NCI-H2029 (cell line): ENCODE data around the gene CAMKMT.

Experiments
- DNase-seq: peaks from one replicate; lab custom pipeline; 2025; lab: John Stamatoyannopoulos, UW

CAMKMT gene

DNA sequence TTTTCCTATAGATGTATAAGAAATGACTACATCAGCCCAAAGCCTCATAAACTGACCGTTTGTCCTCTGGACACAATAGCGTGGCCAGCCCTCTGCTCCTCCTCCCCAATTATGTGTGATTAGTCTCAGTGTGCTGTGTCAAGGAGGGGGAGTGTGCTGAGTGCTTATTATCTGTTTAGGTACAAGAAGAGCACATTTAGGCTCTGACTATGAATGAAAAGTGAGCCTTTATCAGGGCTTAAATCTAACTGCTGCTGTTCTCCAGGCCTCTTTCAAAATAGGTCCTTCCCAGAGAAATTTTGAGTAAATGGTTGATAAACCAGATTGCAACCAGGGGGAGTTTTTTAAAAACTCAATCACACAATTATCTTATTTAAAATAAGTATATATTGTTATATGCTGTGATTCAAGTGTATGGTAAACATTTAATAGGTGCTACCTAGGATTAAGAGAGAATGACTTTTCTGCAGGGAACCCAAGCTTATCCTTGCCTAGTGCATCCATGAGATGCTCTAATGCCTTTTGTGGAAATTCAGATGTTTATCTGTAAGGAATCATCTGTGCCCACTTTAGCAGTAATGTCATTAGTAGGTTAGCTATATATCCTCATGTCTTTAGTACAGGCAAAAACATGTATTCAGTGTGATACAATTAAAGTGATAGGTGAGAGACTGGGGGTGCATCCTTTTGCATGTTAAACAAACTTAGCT lies 411.1 kb downstream of the CAMKMT start:
- no peak for DNase-seq

- no peak for DNase-seq
Measured at GRCh38 chr2:44774826-44775492, 413.2 kb downstream of the CAMKMT start.

GRCh38 chr2:44777036-44777435 lies 415.3 kb downstream of the CAMKMT start:
- no peak for DNase-seq

- peak; percentile 37 for DNase-seq
Measured at GRCh38 chr2:44777537-44777936, 415.8 kb downstream of the CAMKMT start.

- no peak for DNase-seq
Measured at GRCh38 chr2:44778221-44778654, 416.5 kb downstream of the CAMKMT start.

DNA sequence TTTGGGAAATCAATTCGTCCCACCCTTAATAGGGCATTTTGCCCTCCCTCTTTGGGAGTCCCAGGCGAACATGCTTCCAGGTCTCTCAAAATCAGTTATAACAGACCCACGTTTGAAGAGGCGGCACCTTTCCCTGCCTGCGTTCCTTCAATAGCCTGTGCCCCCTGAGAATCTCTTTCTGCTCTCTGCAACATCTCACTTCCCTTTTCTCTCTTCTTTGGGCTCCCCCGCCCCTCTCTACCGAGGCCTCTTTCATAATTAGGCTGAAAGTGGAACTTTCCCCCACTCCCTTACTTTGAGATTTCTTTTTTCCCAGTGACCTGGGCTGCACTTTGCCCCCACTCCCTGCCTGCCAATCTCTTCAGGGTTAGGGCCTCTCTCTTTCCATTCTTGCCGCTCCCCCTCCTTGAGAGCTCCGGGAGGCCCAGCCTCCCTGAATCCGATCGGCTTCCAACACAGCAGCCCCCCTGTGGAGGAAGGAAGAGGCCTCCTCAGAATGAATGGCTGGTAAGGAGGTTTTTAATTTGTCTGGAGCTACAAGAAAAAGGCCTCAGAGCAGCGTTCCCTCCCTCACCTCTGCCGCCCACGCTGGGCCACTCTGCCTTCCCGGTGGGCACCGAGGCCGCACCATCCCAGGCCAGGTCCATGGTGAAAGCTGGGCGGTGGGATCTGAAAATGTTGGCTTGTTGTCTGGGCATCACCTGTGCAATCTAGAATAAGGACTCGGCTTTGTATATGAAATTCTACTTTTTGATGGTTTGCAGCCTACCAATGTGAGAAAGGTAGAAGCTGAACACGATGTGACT lies 417.1 kb downstream of the CAMKMT start:
- DNase-seq: no peak

DNA sequence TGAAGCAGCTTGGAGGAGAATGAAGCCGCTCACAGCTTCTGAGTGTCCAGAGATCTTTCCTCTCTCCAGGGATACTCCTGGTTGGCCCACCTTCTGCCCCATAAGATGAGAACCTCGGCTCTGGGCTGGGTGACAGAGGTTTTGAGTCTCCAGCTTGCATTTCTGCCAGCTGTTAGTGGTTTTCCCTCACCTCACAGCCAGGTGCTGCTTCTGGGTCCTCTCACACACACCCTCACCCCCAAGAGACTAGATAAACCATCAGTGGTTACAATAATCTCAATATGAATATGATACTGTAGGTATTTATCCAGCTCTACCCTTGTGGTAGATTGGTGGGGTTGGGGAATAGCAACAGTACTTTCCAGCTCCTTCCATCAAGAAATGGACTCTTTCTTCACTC lies 418.0 kb downstream of the CAMKMT start:
- DNase-seq: no peak

DNA sequence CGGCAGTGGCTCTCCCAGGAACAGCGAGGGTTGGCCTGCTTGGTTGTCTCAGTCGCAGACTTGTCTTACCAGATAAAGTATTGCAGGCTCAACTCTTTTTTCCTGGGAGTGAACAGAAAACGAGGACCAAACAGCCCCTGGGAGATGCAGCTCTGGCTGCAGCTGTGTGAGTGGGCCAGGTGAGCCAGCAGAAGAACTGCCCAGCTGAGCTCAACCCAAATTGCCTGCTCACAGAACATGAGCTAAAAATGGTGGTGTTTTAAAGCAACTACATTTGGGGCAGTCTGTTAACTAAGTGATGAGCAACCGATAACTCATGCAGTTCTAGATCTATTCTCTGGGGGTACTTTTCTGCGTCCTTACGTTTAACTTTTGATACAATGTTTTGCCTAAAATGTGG lies 418.7 kb downstream of the CAMKMT start:
- DNase-seq: no peak

DNA sequence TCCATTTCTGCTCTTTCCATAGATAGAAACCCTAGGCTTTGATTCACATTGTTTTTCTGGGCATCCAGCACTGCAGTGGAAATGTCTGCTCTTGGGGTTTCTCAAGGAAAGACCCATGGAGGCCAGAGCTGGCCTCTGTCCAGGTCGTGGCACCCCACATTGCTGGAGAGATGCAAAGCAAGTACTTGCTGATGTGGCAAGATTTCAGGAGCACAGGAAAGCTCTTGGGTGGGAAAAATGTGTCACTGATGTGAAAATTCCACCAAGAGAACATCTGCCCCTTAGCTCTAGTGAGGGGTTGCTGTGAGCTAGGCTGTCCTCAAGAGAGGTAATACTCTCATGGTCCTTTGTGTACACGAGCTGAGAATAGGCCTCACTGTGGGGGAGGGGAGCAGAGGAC lies 423.7 kb downstream of the CAMKMT start:
- no peak for DNase-seq

GRCh38 chr2:44786045-44786816 lies 424.5 kb downstream of the CAMKMT start:
- DNase-seq: no peak

DNA sequence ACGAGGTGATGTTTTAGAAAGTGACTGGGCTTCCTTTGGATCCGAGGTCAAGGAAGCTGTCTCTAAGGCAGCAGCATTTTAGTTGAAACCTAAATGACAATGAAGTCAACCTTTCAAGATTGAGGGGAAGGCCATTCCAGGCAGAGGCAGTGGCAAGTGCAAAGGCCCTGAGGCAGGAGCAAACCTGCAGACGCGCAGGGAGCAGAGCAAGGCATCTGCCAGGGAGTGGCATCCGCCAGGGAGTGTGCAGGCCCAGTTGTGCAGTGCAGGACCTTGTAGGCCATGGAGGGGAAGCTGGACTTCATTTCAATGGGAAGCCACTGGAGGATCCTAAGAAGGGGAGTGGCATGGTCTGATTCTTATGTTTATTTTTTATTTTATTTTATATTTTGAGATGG lies 425.1 kb downstream of the CAMKMT start:
- no peak for DNase-seq

- DNase-seq: no peak
Measured at GRCh38 chr2:44787663-44788062, 425.9 kb downstream of the CAMKMT start.

DNA sequence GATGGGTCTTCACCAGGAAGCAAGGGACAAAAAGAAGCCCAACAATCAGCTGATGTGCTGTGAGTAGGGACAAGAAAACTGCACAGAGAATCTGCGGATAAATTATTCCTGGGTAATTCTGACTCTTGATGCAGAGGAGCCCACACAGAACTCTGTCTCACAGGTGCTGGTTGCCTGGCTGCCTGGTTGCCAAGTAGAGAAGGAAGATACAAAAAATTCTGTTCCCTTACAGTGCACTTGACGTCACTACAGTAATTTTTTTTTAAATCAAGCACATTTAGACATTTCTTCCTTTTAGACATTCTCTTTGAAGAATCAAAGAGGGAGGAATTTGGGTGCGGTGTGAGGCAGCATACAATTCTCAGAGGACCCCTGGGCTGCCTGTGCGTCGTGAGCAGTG lies 427.7 kb downstream of the CAMKMT start:
- no peak for DNase-seq

DNA sequence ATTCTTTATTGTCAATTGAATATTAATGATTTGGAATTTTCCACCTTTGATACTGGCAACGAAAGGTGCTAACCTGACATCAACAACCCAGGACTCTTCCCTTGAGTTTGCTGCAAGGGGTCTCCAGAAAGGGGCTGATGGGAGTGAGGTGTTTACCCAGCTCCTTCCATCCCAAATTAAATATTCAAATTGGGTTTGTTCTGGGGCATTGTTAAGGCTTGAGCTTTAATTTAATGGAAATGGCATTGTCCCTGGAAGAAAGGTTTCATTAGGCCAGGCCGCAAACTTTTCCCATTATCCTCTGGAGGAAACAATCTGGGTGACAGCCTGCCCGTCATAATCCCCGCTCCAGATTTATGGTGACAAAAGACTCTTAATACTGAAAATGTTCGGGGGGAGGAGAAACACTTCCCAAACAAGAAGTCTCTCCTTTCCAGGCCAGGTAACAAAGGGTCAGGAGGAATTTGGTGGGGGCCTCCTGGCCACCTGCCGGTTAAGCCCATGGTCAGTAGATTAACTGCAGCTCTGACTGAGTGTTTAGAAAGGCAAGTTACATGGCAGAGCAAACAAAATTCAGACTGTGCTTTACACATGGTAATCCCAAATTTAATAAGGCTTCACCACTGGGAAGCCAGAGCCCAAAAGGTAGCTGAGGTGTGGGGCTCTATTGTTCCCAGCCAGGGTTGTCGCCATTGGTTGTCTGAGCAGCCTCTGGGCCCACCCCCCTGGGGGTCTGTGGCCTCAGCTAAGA lies 428.4 kb downstream of the CAMKMT start:
- no peak for DNase-seq

- DNase-seq: no peak
Measured at GRCh38 chr2:44793322-44793870, 431.6 kb downstream of the CAMKMT start.

DNA sequence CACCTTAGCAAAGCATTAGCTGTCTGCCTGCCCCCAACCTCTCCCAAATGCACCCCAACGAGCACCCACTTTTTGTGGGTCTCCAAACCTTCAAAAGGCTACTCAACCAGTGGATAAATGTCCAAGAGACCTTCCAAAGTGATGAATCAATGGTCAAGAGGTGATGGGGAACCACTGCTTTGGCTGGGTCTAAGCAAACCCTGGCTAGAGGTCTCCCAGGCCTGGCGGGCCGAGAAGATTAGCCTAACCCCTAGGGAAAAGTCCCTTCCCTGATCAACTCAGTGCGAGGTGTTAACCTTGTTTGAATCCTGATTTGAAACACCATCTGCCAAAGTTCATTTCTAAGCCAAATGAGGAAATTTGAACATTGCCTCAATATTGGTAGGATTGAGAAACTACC lies 435.0 kb downstream of the CAMKMT start:
- DNase-seq: no peak

DNA sequence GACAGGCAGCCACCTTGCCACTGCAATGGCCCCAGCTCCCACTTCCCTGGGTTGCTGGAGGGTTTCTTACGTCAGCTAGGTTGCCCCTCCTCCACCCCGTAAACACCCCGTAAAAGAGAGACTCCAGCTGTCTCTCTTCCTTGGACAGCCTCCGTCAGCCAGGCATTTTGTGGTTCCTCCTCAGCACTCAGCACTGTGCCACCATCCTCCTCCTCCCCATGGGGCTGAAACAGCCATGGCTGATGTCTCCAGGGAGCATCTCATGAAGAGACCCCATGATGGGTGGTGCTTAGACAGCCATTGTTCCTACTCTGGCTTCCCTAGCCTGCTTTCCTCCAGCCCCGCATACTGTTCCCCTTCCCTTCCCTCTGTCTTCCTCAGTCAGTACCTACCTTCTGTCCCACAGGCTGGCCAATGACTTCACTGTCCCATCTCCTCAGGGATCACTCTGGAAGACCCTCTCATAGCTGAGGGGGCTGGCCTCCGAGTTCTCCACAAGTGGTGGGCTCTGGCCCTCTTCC lies 436.5 kb downstream of the CAMKMT start:
- DNase-seq: no peak

- DNase-seq: no peak
Measured at GRCh38 chr2:44799105-44799504, 437.4 kb downstream of the CAMKMT start.

- DNase-seq: no peak
Measured at GRCh38 chr2:44799754-44800153, 438.0 kb downstream of the CAMKMT start.

DNA sequence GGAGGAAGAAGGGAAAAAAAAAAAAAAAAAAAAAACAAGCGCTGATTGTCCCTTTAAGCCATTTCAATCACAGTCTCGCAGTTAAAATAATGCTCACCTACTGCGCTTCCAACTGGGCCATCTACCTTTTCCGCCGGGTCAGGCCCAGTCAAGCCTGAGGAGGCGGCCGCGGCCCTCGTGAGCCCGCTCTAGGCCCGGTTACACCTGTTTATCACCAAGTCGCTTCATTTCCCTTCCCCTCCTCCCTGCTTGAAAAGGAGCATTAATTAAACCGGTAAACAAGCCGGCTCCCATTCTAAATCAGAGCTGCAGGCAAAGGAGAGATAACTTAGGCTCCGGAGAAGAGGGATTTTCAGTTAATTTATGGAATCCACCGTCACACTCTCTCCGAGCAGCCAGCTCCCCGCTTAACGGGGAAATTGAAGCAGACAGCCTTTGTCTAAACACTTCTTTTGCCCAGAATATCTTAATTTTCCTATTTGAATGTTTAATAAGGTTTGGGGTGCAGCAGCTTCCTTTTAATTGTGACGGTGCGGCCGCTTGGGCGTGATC lies 439.6 kb downstream of the CAMKMT start:
- DNase-seq: no peak
